Neural crest cell (in vitro differentiated cells): ENCODE results near the gene VCX3A. TPM values are rescaled to one million over a fixed set of nuclear protein-coding genes. Genes with fewer than 3 reads are reported as not detected.

Experiments
- DNase-seq: peaks from one replicate; pipeline ENCODE4 v3.0.0; 2021; ENCODE audit warnings: low read depth, mixed read lengths, low spot score
- H3K27ac Mint-ChIP-seq: one replicate; pipeline ENCODE4 v1.8.0; 2021; ENCODE audit warnings: mild to moderate bottlenecking, mixed read lengths; ENCODE audit not compliant: unreplicated experiment
- H3K27me3 Mint-ChIP-seq: 2 replicates; pipeline ENCODE4 v1.8.0; 2021; ENCODE audit warnings: low read depth, mild to moderate bottlenecking, mixed read lengths
- H3K36me3 Mint-ChIP-seq: 2 replicates; pipeline ENCODE4 v1.8.0; 2021; ENCODE audit warnings: low read depth, mild to moderate bottlenecking, mixed read lengths
- H3K4me1 Mint-ChIP-seq: 2 replicates; pipeline ENCODE4 v1.8.0; 2021; ENCODE audit warnings: mixed read lengths
- H3K4me3 Mint-ChIP-seq: one replicate; pipeline ENCODE4 v1.8.0; 2021; ENCODE audit warnings: mild to moderate bottlenecking, mixed read lengths
- H3K9me3 Mint-ChIP-seq: 2 replicates; pipeline ENCODE4 v1.8.0; 2021; ENCODE audit warnings: mixed read lengths
- total RNA-seq: library from RNA; stranded (reverse); gene quantifications from 2 replicates; pipeline ENCODE4 v1.2.1, GENCODE V29; 2021
- TF ChIP-seq, protein P1 (sequence below): fragments of 200-600 bp; sonication (generic); conservative IDR thresholded peaks from 2 replicates; pipeline ENCODE4 v1.5.0; 2021; ENCODE audit warnings: antibody characterized with exemption, mild to moderate bottlenecking

Gene VCX3A
- total RNA-seq, 1 donor from 2014 or later, result 0.58 TPM

DNA sequence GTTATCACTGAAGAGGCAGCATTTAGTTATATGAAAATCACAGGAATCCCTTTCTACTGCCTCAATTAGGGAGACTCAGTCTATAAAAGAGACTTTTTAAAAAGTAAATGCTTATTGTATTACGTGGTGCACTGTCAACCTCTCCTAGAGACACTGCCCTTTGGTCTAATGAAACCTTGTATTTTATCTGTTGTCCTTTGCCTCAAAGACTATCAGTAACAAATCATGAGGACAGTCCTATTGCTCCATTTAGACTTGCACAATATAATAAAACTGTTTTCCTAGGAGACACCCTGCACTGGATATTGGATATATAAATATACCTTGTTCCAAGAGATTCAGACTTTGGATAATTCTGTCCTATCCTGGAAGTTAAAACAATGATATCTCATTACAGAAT is 34.2 kb downstream of the VCX3A start:
- TF ChIP-seq, protein P1, sequence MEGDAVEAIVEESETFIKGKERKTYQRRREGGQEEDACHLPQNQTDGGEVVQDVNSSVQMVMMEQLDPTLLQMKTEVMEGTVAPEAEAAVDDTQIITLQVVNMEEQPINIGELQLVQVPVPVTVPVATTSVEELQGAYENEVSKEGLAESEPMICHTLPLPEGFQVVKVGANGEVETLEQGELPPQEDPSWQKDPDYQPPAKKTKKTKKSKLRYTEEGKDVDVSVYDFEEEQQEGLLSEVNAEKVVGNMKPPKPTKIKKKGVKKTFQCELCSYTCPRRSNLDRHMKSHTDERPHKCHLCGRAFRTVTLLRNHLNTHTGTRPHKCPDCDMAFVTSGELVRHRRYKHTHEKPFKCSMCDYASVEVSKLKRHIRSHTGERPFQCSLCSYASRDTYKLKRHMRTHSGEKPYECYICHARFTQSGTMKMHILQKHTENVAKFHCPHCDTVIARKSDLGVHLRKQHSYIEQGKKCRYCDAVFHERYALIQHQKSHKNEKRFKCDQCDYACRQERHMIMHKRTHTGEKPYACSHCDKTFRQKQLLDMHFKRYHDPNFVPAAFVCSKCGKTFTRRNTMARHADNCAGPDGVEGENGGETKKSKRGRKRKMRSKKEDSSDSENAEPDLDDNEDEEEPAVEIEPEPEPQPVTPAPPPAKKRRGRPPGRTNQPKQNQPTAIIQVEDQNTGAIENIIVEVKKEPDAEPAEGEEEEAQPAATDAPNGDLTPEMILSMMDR, result no peak
- H3K4me3 Mint-ChIP-seq, result no peak overlapping the region
- no peak overlapping the region for H3K27ac Mint-ChIP-seq
- H3K4me1 Mint-ChIP-seq, result peaks cover 2% of the 10 kb centered on the region
- DNase-seq, result no peak
- no peaks in the 10 kb centered on the region for H3K27me3 Mint-ChIP-seq
- peaks cover 10% of the 10 kb centered on the region for H3K9me3 Mint-ChIP-seq
- no peaks in the 10 kb centered on the region for H3K36me3 Mint-ChIP-seq

DNA sequence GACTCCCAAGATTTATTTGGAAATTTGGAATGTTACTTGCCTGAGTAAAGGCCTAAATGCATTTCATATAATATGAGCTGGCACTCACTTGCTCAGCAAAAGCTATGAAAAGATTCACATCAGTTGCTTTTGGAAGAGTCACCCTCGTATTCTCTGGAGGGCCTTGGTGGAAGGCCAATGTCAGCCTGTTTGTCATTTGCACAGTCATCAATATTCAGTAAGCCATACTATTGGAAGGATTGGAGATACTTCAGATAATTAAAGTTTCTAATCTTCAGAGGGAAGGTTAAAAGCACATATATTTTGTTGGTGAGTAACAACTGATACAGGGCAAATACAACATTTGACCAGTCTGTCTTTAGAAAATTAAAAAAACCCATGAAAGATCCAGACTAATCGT is 36.6 kb downstream of the VCX3A start:
- H3K27me3 Mint-ChIP-seq, result no peaks in the 10 kb centered on the region
- no peak for DNase-seq
- no peaks in the 10 kb centered on the region for H3K4me1 Mint-ChIP-seq
- H3K4me3 Mint-ChIP-seq, result no peak overlapping the region
- no peaks in the 10 kb centered on the region for H3K36me3 Mint-ChIP-seq
- no peak overlapping the region for H3K27ac Mint-ChIP-seq
- H3K9me3 Mint-ChIP-seq, result peaks cover 19% of the 10 kb centered on the region
- TF ChIP-seq, protein P1, result no peak
